Prostate gland (tissue), 2 donors: ENCODE results near the gene HDAC4. TPM values are rescaled to one million over a fixed set of nuclear protein-coding genes. Genes with fewer than 3 reads are reported as not detected.

Experiments used
- DNase-seq: peaks from one replicate; pipeline ENCODE4 v3.0.0-alpha.2; 2019; ENCODE audit warnings: low spot score
- H3K27ac ChIP-seq, 2 donors: fragments of 200-600 bp; sonication (generic); 2 replicates each; pipeline ENCODE4 v1.5.1; 2017 to 2019
- H3K27me3 ChIP-seq: fragments of 200-600 bp; sonication (generic); replicated peaks from 2 replicates; pipeline ENCODE4 v1.5.1; 2019; ENCODE audit not compliant: insufficient read depth
- H3K36me3 ChIP-seq, 2 donors: fragments of 200-600 bp; sonication (generic); 1 replicate in 1 of 2; 2 replicates in 1 of 2; pipeline versions ENCODE4 v1.5.1 to v1.8.1; 2017 to 2019
- H3K4me1 ChIP-seq: fragments of 200-600 bp; sonication (generic); replicated peaks from 2 replicates; pipeline ENCODE4 v1.5.1; 2019
- H3K4me3 ChIP-seq, 2 donors: fragments of 200-600 bp; sonication (generic); 2 replicates each; pipeline ENCODE4 v1.5.1; 2017 to 2019
- H3K9me3 ChIP-seq: fragments of 200-600 bp; sonication (generic); 2 replicates; pipeline ENCODE4 v1.5.1; 2017
- CTCF ChIP-seq, 4 experiments: fragments of 200-600 bp in 2 of 4; fragments of 450-650 bp in 2 of 4; sonication (generic) in 2 of 4; IDR thresholded peaks; 1 replicate in 3 of 4; 2 replicates in 1 of 4; pipeline ENCODE4 v1.5.1; 2016 to 2019; ENCODE audit warnings: antibody characterized with exemption in 4 of 4, mild to moderate bottlenecking in 2 of 4, moderate library complexity in 2 of 4
- POLR2A ChIP-seq: fragments of 450-650 bp; IDR thresholded peaks from one replicate; pipeline ENCODE4 v1.6.1; 2016; ENCODE audit warnings: antibody characterized with exemption, mild to moderate bottlenecking
- POLR2AphosphoS5 ChIP-seq: sonication (generic); formaldehyde crosslinking; IDR thresholded peaks from one replicate; pipeline ENCODE4 v1.6.1; 2017; ENCODE audit warnings: antibody characterized with exemption
- WGBS: methylation state at CpG from one replicate; pipeline ENCODE4 v1.1.5; 2018; 5-methylcytosine and 5-hydroxymethylcytosine counted together
- intact Hi-C: fragments of 100-400 bp; cut with DNase I; formaldehyde crosslinking; loops from one replicate; pipeline ENCODE4 v1.14.2; 2022
- total RNA-seq, 2 donors: library from RNA; depleted of rRNA; stranded (reverse); fragments of >200 nt; gene quantifications; one replicate each; pipeline ENCODE4 v1.1.0, GENCODE V29; 2016

The HDAC4 gene
- total RNA-seq, 2 donors from 2014 or later, result 41.8 to 44.2 TPM

- DNase-seq, result no peak
- H3K9me3 ChIP-seq, result no peaks in the 10 kb centered on the region
- WGBS, result 93% methylated on average over 32 of the region's 32 CpGs
- H3K36me3 ChIP-seq, result peaks cover 3 to 8% of the 10 kb centered on the region in 2 donors
- intact Hi-C loops, result no loop called here
- H3K27me3 ChIP-seq, result no peaks in the 10 kb centered on the region
- no peak overlapping the region for H3K27ac ChIP-seq
- H3K4me1 ChIP-seq, result no peaks in the 10 kb centered on the region
- no peak overlapping the region for H3K4me3 ChIP-seq
- TF ChIP-seq POLR2AphosphoS5, result no peak
- no peak for TF ChIP-seq POLR2A
- TF ChIP-seq CTCF (IDR thresholded peaks at IDR 0.05), result no peak
Observed at GRCh38 chr2:239160226-239161143, 240.3 kb downstream of the HDAC4 start.

- no peaks in the 10 kb centered on the region for H3K9me3 ChIP-seq
- 88% methylated on average over 9 of the region's 9 CpGs for WGBS
- no peak for TF ChIP-seq POLR2AphosphoS5
- no peak overlapping the region for H3K4me3 ChIP-seq
- peaks cover 3 to 8% of the 10 kb centered on the region in 2 donors for H3K36me3 ChIP-seq
- H3K27me3 ChIP-seq, result no peaks in the 10 kb centered on the region
- no peak overlapping the region for H3K27ac ChIP-seq
- H3K4me1 ChIP-seq, result no peaks in the 10 kb centered on the region
- DNase-seq, result no peak
- intact Hi-C loops, result no loop called here
Observed at GRCh38 chr2:239159476-239159911, 241.3 kb downstream of the HDAC4 start.

- Histone ChIP-seq H3K27ac (no peak overlapping the region), H3K4me3 (no peak overlapping the region), H3K27me3 (no peaks in the 10 kb centered on the region), H3K36me3 (peaks cover 3 to 8% of the 10 kb centered on the region in 2 donors), H3K4me1 (no peaks in the 10 kb centered on the region), H3K9me3 (no peaks in the 10 kb centered on the region)
- 95% methylated on average over 29 of the region's 29 CpGs for WGBS
- TF ChIP-seq CTCF (IDR thresholded peaks at IDR 0.05), result no peak
- TF ChIP-seq POLR2A, result no peak
- no peak for TF ChIP-seq POLR2AphosphoS5
- DNase-seq, result no peak
- intact Hi-C loops, result no loop called here
Observed at GRCh38 chr2:239158641-239159475, 242.0 kb downstream of the HDAC4 start.

GRCh38 chr2:239157771-239158170 lies 243.0 kb downstream of the HDAC4 start:
- Histone ChIP-seq H3K4me1 (no peaks in the 10 kb centered on the region), H3K9me3 (no peaks in the 10 kb centered on the region), H3K36me3 (peaks cover 0 to 4% of the 10 kb centered on the region in 2 donors), H3K27me3 (no peaks in the 10 kb centered on the region), H3K27ac (peak overlapping the region in 1 of 2 donors; percentile 8), H3K4me3 (no peak overlapping the region)
- 31% methylated on average over 11 of the region's 11 CpGs for WGBS
- intact Hi-C loops, result no loop called here
- TF ChIP-seq POLR2A (no peak), POLR2AphosphoS5 (no peak), CTCF (IDR thresholded peaks at IDR 0.05) (no peak)
- DNase-seq, result peak; percentile 61

- Histone ChIP-seq H3K4me1 (no peaks in the 10 kb centered on the region), H3K36me3 (peaks cover 0 to 9% of the 10 kb centered on the region in 2 donors), H3K4me3 (no peak overlapping the region), H3K27ac (peak overlapping the region in 1 of 2 donors; percentile 8), H3K27me3 (no peaks in the 10 kb centered on the region), H3K9me3 (no peaks in the 10 kb centered on the region)
- TF ChIP-seq POLR2A (no peak), POLR2AphosphoS5 (no peak), CTCF (IDR thresholded peaks at IDR 0.05) (no peak)
- intact Hi-C loops, result no loop called here
- WGBS, result 71% methylated on average over 12 of the region's 12 CpGs
- no peak for DNase-seq
Observed at GRCh38 chr2:239157269-239157668, 243.6 kb downstream of the HDAC4 start.
